Measurements from ENCODE around the gene NDUFB5.

- TF ChIP-seq CTCF (IDR thresholded peaks at IDR 0.05) (no peak), POLR2A (IDR thresholded peaks at IDR 0.05) (no peak)
Measured at GRCh38 chr3:179642871-179643270, 38.3 kb downstream of the NDUFB5 start.
